Stimulated activated CD4-positive, alpha-beta T cell treated with anti-CD3 and anti-CD28 coated beads, Interleukin-2, amount 100 ng/mL, for 24 hours (primary cell): ENCODE measurements around the gene ZNF419.

ENCODE experiments used
- DNase-seq, 2 donors: peaks; one replicate each; pipeline ENCODE4 v3.0.0-alpha.2; 2020

Gene ZNF419

GRCh38 chr19:57537953-57538547, 50.5 kb downstream of the ZNF419 start:
- DNase-seq, result no peak
